ENCODE measurements around the gene TSACC. TPM values are rescaled to one million over a fixed set of nuclear protein-coding genes. Genes with fewer than 3 reads are reported as not detected.

Gene TSACC
- total and polyA plus RNA-seq, 10 of the 15 experiments (the other 5 are each of a cell fraction or from before 2014, with no cell fraction given): 0.25 to 2.8 (median 0.92) TPM; not detected in 4

DNA sequence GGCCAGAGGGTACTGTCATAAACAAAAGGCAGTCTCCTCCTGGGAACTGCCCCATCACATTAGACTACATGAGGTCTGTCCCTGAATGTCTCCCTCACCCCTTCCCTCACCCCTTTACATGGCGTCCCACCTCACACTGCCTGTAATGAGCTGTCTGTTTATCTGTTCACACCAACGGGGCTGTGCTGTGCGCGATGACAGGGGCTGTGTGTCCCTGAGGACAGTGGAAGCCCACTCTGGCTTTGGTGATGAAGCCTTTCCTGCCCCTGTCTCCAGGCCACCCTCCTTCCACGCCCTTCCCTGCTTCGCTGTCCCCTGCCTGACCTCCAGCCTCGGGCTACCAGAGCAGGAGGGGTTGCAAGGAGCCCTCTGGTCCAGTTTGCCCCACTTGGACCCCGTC is 53.4 kb downstream of the TSACC start:
- POLR2A ChIA-PET: no interaction called here
- intact Hi-C loops (cut with micrococcal nuclease; ENCODE audit: unreplicated experiment): no loop called here

More for the DNA sequence above, 53.4 kb downstream of the TSACC start:
- in situ Hi-C loops (cut with MboI): no loop called here
- no peak overlapping the region for H3K9ac ChIP-seq (ENCODE audit: control insufficient read depth, insufficient read depth, low read length)
- peaks cover 6 to 11% of the 10 kb centered on the region in 2 experiments for H3K27me3 ChIP-seq (replicated peaks in 1 of 2; ENCODE audit: control insufficient read depth in 2 of 2, insufficient read depth in 2 of 2, low read length in 1 of 2)
- H2AFZ ChIP-seq (ENCODE audit: control insufficient read depth, low read depth, low read length): no peak overlapping the region
- 26% methylated on average over 8 of the region's 8 CpGs for WGBS (ENCODE audit: insufficient coverage, insufficient replicate concordance, low lambda C conversion rate, missing lambda C conversion rate)
- H3K4me3 ChIP-seq: no peak overlapping the region
- no peaks in the 10 kb centered on the region for H3K79me2 ChIP-seq (ENCODE audit: control insufficient read depth, insufficient read depth, low read length)
- no peak for ATAC-seq
- H3K4me1 ChIP-seq (ENCODE audit: control insufficient read depth, insufficient read depth, low read length): no peaks in the 10 kb centered on the region
- no peak for TF ChIP-seq NRF1 (conservative IDR thresholded peaks at IDR 0.05; ENCODE audit: low read depth, low read length)
- TF ChIP-seq HDAC2 (IDR thresholded peaks at IDR 0.05): no peak
- TF ChIP-seq FOS (IDR thresholded peaks at IDR 0.05; ENCODE audit: borderline replicate concordance, extremely low read depth, insufficient read length): no peak
- TF ChIP-seq BCL11A (IDR thresholded peaks at IDR 0.05; ENCODE audit: low read depth, low read length): no peak
- TF ChIP-seq, protein P1, sequence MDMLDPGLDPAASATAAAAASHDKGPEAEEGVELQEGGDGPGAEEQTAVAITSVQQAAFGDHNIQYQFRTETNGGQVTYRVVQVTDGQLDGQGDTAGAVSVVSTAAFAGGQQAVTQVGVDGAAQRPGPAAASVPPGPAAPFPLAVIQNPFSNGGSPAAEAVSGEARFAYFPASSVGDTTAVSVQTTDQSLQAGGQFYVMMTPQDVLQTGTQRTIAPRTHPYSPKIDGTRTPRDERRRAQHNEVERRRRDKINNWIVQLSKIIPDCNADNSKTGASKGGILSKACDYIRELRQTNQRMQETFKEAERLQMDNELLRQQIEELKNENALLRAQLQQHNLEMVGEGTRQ (IDR thresholded peaks at IDR 0.05; ENCODE audit: borderline replicate concordance, low read depth, low read length): no peak
- no peak for TF ChIP-seq FOXM1 (IDR thresholded peaks at IDR 0.05; ENCODE audit: low read depth, low read length)
- TF ChIP-seq, protein P2, sequence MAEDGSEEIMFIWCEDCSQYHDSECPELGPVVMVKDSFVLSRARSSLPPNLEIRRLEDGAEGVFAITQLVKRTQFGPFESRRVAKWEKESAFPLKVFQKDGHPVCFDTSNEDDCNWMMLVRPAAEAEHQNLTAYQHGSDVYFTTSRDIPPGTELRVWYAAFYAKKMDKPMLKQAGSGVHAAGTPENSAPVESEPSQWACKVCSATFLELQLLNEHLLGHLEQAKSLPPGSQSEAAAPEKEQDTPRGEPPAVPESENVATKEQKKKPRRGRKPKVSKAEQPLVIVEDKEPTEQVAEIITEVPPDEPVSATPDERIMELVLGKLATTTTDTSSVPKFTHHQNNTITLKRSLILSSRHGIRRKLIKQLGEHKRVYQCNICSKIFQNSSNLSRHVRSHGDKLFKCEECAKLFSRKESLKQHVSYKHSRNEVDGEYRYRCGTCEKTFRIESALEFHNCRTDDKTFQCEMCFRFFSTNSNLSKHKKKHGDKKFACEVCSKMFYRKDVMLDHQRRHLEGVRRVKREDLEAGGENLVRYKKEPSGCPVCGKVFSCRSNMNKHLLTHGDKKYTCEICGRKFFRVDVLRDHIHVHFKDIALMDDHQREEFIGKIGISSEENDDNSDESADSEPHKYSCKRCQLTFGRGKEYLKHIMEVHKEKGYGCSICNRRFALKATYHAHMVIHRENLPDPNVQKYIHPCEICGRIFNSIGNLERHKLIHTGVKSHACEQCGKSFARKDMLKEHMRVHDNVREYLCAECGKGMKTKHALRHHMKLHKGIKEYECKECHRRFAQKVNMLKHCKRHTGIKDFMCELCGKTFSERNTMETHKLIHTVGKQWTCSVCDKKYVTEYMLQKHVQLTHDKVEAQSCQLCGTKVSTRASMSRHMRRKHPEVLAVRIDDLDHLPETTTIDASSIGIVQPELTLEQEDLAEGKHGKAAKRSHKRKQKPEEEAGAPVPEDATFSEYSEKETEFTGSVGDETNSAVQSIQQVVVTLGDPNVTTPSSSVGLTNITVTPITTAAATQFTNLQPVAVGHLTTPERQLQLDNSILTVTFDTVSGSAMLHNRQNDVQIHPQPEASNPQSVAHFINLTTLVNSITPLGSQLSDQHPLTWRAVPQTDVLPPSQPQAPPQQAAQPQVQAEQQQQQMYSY (CRISPR knock-in tag; IDR thresholded peaks at IDR 0.05): no peak
- TF ChIP-seq NR2C1 (IDR thresholded peaks at IDR 0.05): no peak
- TF ChIP-seq, protein P3, sequence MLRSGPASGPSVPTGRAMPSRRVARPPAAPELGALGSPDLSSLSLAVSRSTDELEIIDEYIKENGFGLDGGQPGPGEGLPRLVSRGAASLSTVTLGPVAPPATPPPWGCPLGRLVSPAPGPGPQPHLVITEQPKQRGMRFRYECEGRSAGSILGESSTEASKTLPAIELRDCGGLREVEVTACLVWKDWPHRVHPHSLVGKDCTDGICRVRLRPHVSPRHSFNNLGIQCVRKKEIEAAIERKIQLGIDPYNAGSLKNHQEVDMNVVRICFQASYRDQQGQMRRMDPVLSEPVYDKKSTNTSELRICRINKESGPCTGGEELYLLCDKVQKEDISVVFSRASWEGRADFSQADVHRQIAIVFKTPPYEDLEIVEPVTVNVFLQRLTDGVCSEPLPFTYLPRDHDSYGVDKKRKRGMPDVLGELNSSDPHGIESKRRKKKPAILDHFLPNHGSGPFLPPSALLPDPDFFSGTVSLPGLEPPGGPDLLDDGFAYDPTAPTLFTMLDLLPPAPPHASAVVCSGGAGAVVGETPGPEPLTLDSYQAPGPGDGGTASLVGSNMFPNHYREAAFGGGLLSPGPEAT (IDR thresholded peaks at IDR 0.05; ENCODE audit: low read depth): no peak
- TF ChIP-seq SIN3A (IDR thresholded peaks at IDR 0.05; ENCODE audit: low read depth, low read length): no peak
- no peak for TF ChIP-seq ZNF384 (IDR thresholded peaks at IDR 0.05; ENCODE audit: borderline replicate concordance, low read depth, low read length)
- no peak for TF ChIP-seq ATF7 (IDR thresholded peaks at IDR 0.05; ENCODE audit: low read depth)
- TF ChIP-seq TCF7 (IDR thresholded peaks at IDR 0.05; ENCODE audit: borderline replicate concordance): no peak
- no peak for TF ChIP-seq ZSCAN29 (IDR thresholded peaks at IDR 0.05)
- no peak for TF ChIP-seq NBN (IDR thresholded peaks at IDR 0.05)
- no peak for TF ChIP-seq NFIC (IDR thresholded peaks at IDR 0.05; ENCODE audit: low read depth, low read length)
- TF ChIP-seq CBX5 (IDR thresholded peaks at IDR 0.05; ENCODE audit: low read depth): no peak
- TF ChIP-seq, protein P4, sequence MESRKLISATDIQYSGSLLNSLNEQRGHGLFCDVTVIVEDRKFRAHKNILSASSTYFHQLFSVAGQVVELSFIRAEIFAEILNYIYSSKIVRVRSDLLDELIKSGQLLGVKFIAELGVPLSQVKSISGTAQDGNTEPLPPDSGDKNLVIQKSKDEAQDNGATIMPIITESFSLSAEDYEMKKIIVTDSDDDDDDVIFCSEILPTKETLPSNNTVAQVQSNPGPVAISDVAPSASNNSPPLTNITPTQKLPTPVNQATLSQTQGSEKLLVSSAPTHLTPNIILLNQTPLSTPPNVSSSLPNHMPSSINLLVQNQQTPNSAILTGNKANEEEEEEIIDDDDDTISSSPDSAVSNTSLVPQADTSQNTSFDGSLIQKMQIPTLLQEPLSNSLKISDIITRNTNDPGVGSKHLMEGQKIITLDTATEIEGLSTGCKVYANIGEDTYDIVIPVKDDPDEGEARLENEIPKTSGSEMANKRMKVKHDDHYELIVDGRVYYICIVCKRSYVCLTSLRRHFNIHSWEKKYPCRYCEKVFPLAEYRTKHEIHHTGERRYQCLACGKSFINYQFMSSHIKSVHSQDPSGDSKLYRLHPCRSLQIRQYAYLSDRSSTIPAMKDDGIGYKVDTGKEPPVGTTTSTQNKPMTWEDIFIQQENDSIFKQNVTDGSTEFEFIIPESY (IDR thresholded peaks at IDR 0.05): no peak
- TF ChIP-seq IKZF2 (IDR thresholded peaks at IDR 0.05): no peak
- no peaks in the 10 kb centered on the region for H3K9me3 ChIP-seq (replicated peaks; ENCODE audit: control insufficient read depth, insufficient read depth, low read length)
- no peak overlapping the region for H3K27ac ChIP-seq (ENCODE audit: control insufficient read depth, insufficient read depth)
- H4K20me1 ChIP-seq (ENCODE audit: control insufficient read depth, insufficient read depth): no peaks in the 10 kb centered on the region
- ChIA-PET RAD21 (ENCODE audit: unreplicated experiment) (no interaction called here), CTCF (interaction anchor here (0.8 to 1.3 kb wide), 3 partner anchors 9 to 66 kb away, joined by 3 to 5 read pairs (median 3); no protein-coding TSS in a partner anchor), SMC1A (ENCODE audit: uncharacterized antibody, unreplicated experiment) (no interaction called here)
- no peak overlapping the region for H3K4me2 ChIP-seq (ENCODE audit: control insufficient read depth, insufficient read depth)
- DNase-seq (ENCODE audit: low read depth, low spot score): no peak
- no TSS peak for BruUV-seq (replicated peaks)
- H3K36me3 ChIP-seq (ENCODE audit: control insufficient read depth in 2 of 2, insufficient read depth in 2 of 2, low read length in 1 of 2): no peaks in the 10 kb centered on the region
- FAIRE-seq: no peak

Data from GM12878 (cell line).